LNCAP (cell line): ENCODE results near the gene IQSEC3.

Experiments used
- CTCF ChIP-seq: fragments of 450-650 bp; IDR thresholded peaks from 2 replicates; pipeline ENCODE4 v1.5.1; 2017; ENCODE audit warnings: mild to moderate bottlenecking

Gene IQSEC3

GRCh38 chr12:189622-189962, 123.0 kb downstream of the IQSEC3 start:
- TF ChIP-seq CTCF, result no peak

GRCh38 chr12:190881-191280, 124.3 kb downstream of the IQSEC3 start:
- TF ChIP-seq CTCF, result no peak

GRCh38 chr12:191541-191940, 125.0 kb downstream of the IQSEC3 start:
- TF ChIP-seq CTCF, result no peak

GRCh38 chr12:193261-193660, 126.7 kb downstream of the IQSEC3 start:
- no peak for TF ChIP-seq CTCF

- TF ChIP-seq CTCF, result no peak
Measured at GRCh38 chr12:194276-194675, 127.7 kb downstream of the IQSEC3 start.

- no peak for TF ChIP-seq CTCF
Measured at GRCh38 chr12:195156-195555, 128.6 kb downstream of the IQSEC3 start.

GRCh38 chr12:195951-196350, 129.4 kb downstream of the IQSEC3 start:
- TF ChIP-seq CTCF, result no peak

GRCh38 chr12:196436-196835, 129.9 kb downstream of the IQSEC3 start:
- no peak for TF ChIP-seq CTCF
